H1 (cell line): ENCODE data around the gene VPS9D1. TPM values are rescaled to one million over a fixed set of nuclear protein-coding genes. Genes with fewer than 3 reads are reported as not detected.

Experiments
- CTCF ChIA-PET: fragments of 300-600 bp; sonication (Branson Sonifier 250); formaldehyde crosslinking; loops from one replicate; lab custom pipeline; 2021; ENCODE audit not compliant: partially characterized antibody; lab: Charles Lee
- POLR2A ChIA-PET: fragments of 300-600 bp; sonication (Branson Sonifier 250); formaldehyde crosslinking; loops from one replicate; lab custom pipeline; 2021; ENCODE audit warnings: inconsistent platforms; ENCODE audit not compliant: partially characterized antibody; lab: Charles Lee
- DNase-seq, 2 experiments: peaks; one replicate each; pipeline versions ENCODE4 v3.0.0 to v3.0.0-alpha.2; 2010 to 2022; ENCODE audit warnings: low spot score in 2 of 2, low read depth in 1 of 2, mixed read lengths in 1 of 2
- FAIRE-seq: peaks from 2 replicates; lab custom pipeline; 2011; peaks lifted over from hg19 to GRCh38; lab: Jason Lieb, UNC
- H2AFZ ChIP-seq: 2 replicates; pipeline ENCODE4 v1.8.1; 2012; ENCODE audit warnings: low read length, inconsistent platforms
- H2AK5ac ChIP-seq: 2 replicates; pipeline ENCODE4 v1.6.1; 2013; ENCODE audit warnings: low read depth, low read length
- H2BK120ac ChIP-seq: replicated peaks from 2 replicates; pipeline ENCODE3; 2013; ENCODE audit warnings: low read depth, low read length, inconsistent platforms
- H2BK12ac ChIP-seq: 2 replicates; pipeline ENCODE4 v1.6.1; 2013; ENCODE audit warnings: low read depth, low read length
- H2BK15ac ChIP-seq: 2 replicates; pipeline ENCODE4 v1.6.1; 2013; ENCODE audit warnings: low read length
- H2BK20ac ChIP-seq: 2 replicates; pipeline ENCODE4 v1.6.1; 2013; ENCODE audit warnings: low read length
- H2BK5ac ChIP-seq: 2 replicates; pipeline ENCODE4 v1.6.1; 2013; ENCODE audit warnings: low read depth, low read length
- H3K14ac ChIP-seq: 2 replicates; pipeline ENCODE4 v1.6.1; 2013; ENCODE audit warnings: inconsistent platforms; ENCODE audit not compliant: insufficient read length
- H3K18ac ChIP-seq: 2 replicates; pipeline ENCODE4 v1.6.1; 2013; ENCODE audit warnings: low read length; ENCODE audit errors: extremely low read depth
- H3K23ac ChIP-seq: 2 replicates; pipeline ENCODE4 v1.6.1; 2013; ENCODE audit warnings: inconsistent platforms; ENCODE audit not compliant: insufficient read length
- H3K23me2 ChIP-seq: 2 replicates; pipeline ENCODE4 v1.6.1; 2013; ENCODE audit warnings: low read depth, low read length
- H3K27ac ChIP-seq: 2 replicates; pipeline ENCODE4 v1.6.1; 2011; ENCODE audit warnings: low read depth, low read length, inconsistent platforms
- H3K27me3 ChIP-seq, 4 experiments: replicated peaks in 1 of 4; 1 replicate in 1 of 4; 2 replicates in 3 of 4; pipeline versions ENCODE4 v1.6.1 to v1.8.1; 2011 to 2013; ENCODE audit warnings: low read length in 3 of 4, mild to moderate bottlenecking in 3 of 4, inconsistent platforms in 2 of 4, mixed read lengths in 2 of 4, moderate library complexity in 1 of 4; ENCODE audit not compliant: control insufficient read depth in 3 of 4, insufficient read depth in 3 of 4; ENCODE audit errors: extremely low read depth in 1 of 4
- H3K36me3 ChIP-seq, 4 experiments: 2 replicates each; pipeline versions ENCODE4 v1.6.1 to v1.8.1; 2011 to 2013; ENCODE audit warnings: mild to moderate bottlenecking in 4 of 4, low read length in 3 of 4, moderate library complexity in 2 of 4, control low read depth in 1 of 4, inconsistent platforms in 1 of 4; ENCODE audit not compliant: insufficient read depth in 4 of 4, control insufficient read depth in 2 of 4
- H3K4ac ChIP-seq: replicated peaks from 2 replicates; pipeline ENCODE3; 2013; ENCODE audit warnings: low read length, low read depth, mixed read lengths, inconsistent platforms; ENCODE audit not compliant: insufficient read length
- H3K4me1 ChIP-seq, 4 experiments: replicated peaks in 1 of 4; 1 replicate in 1 of 4; 2 replicates in 3 of 4; pipeline versions ENCODE4 v1.6.1 to v1.8.1; 2011 to 2013; ENCODE audit warnings: low read length in 3 of 4, inconsistent platforms in 2 of 4, mixed read lengths in 1 of 4; ENCODE audit not compliant: insufficient read depth in 4 of 4, control insufficient read depth in 3 of 4
- H3K4me2 ChIP-seq, 2 experiments: 2 replicates each; pipeline versions ENCODE4 v1.6.1 to v1.8.1; 2011 to 2013; ENCODE audit warnings: low read depth in 2 of 2, low read length in 2 of 2, control low read depth in 1 of 2, inconsistent platforms in 1 of 2, mild to moderate bottlenecking in 1 of 2; ENCODE audit not compliant: insufficient read depth in 1 of 2
- H3K4me3 ChIP-seq, 4 experiments: fragments of 200-600, 300-600 bp in 1 of 4; sonication (generic), shearing (Covaris generic), sonication (Bioruptor Twin) in 1 of 4; 2 replicates each; pipeline versions ENCODE4 v1.5.1 to v1.8.1; 2011 to 2016; ENCODE audit warnings: low read length in 4 of 4, low read depth in 3 of 4, control low read depth in 2 of 4, inconsistent platforms in 2 of 4, mild to moderate bottlenecking in 2 of 4, mixed read lengths in 1 of 4, moderate library complexity in 1 of 4; ENCODE audit not compliant: insufficient read depth in 2 of 4; ENCODE audit errors: extremely low read depth in 1 of 4
- H3K56ac ChIP-seq: replicated peaks from 2 replicates; pipeline ENCODE3; 2013; ENCODE audit warnings: low read depth, mild to moderate bottlenecking, mixed read lengths, low read length, inconsistent platforms; ENCODE audit not compliant: insufficient read length
- H3K79me1 ChIP-seq: 2 replicates; pipeline ENCODE4 v1.6.1; 2013; ENCODE audit warnings: low read depth, low read length, control low read depth
- H3K79me2 ChIP-seq, 2 experiments: 2 replicates each; pipeline versions ENCODE4 v1.6.1 to v1.8.1; 2012 to 2013; ENCODE audit warnings: low read length in 2 of 2, mild to moderate bottlenecking in 2 of 2, inconsistent platforms in 1 of 2; ENCODE audit not compliant: insufficient read depth in 2 of 2, control insufficient read depth in 1 of 2
- H3K9ac ChIP-seq, 4 experiments: replicated peaks in 1 of 4; 1 replicate in 1 of 4; 2 replicates in 3 of 4; pipeline versions ENCODE4 v1.6.1 to v1.8.1; 2011 to 2013; ENCODE audit warnings: low read depth in 3 of 4, low read length in 3 of 4, control low read depth in 2 of 4, mild to moderate bottlenecking in 2 of 4, moderate library complexity in 2 of 4, inconsistent platforms in 1 of 4; ENCODE audit errors: extremely low read depth in 1 of 4
- H3K9me3 ChIP-seq, 2 experiments: 2 replicates each; pipeline versions ENCODE4 v1.6.1 to v1.8.1; 2012 to 2013; ENCODE audit warnings: mild to moderate bottlenecking in 2 of 2, moderate library complexity in 2 of 2, control low read depth in 1 of 2, inconsistent platforms in 1 of 2, low read depth in 1 of 2, low read length in 1 of 2, mixed read lengths in 1 of 2; ENCODE audit not compliant: insufficient read depth in 2 of 2
- H4K20me1 ChIP-seq, 2 experiments: replicated peaks in 1 of 2; 2 replicates each; pipeline versions ENCODE3 to v1.8.1; 2011 to 2013; ENCODE audit warnings: inconsistent platforms in 2 of 2, low read length in 2 of 2, mild to moderate bottlenecking in 1 of 2; ENCODE audit not compliant: insufficient read depth in 2 of 2, control insufficient read depth in 1 of 2
- H4K5ac ChIP-seq: 2 replicates; pipeline ENCODE4 v1.6.1; 2013; ENCODE audit warnings: low read length, low read depth, mixed read lengths, inconsistent platforms; ENCODE audit not compliant: insufficient read length
- H4K8ac ChIP-seq: 2 replicates; pipeline ENCODE4 v1.8.0; 2013; ENCODE audit warnings: mild to moderate bottlenecking, moderate library complexity, low read length, inconsistent platforms; ENCODE audit not compliant: insufficient read depth; ENCODE audit errors: extremely low read depth
- H4K91ac ChIP-seq: replicated peaks from 2 replicates; pipeline ENCODE3; 2013; ENCODE audit warnings: low read length, mixed read lengths, inconsistent platforms; ENCODE audit not compliant: insufficient read length
- ASH2L ChIP-seq: fragments of 200-600, 300-600 bp; sonication (generic); IDR thresholded peaks from one replicate; pipeline ENCODE4 v1.7.1; 2017; ENCODE audit warnings: low read length
- BCL11A ChIP-seq, 2 experiments: IDR thresholded peaks; one replicate each; pipeline ENCODE4 v1.6.1; 2011; ENCODE audit warnings: low read depth in 2 of 2, low read length in 2 of 2, mild to moderate bottlenecking in 2 of 2
- CTBP2 ChIP-seq: IDR thresholded peaks from 2 replicates; pipeline ENCODE4 v1.7.0; 2011; ENCODE audit warnings: borderline replicate concordance, mild to moderate bottlenecking, moderate library complexity, mixed read lengths, low read length; ENCODE audit not compliant: insufficient read depth, insufficient read length
- E2F6 ChIP-seq: IDR thresholded peaks from 2 replicates; pipeline ENCODE4 v1.6.1; 2012; ENCODE audit warnings: inconsistent platforms
- GTF2F1 ChIP-seq: IDR thresholded peaks from 2 replicates; pipeline ENCODE4 v1.6.1; 2012; ENCODE audit warnings: low read depth, low read length, improper control_type of control experiment, borderline replicate concordance
- HDAC2 ChIP-seq, 2 experiments: fragments of 300-600 bp in 1 of 2; sonication (generic) in 1 of 2; IDR thresholded peaks; 2 replicates each; pipeline ENCODE4 v1.6.1; 2011 to 2012; ENCODE audit warnings: low read depth in 2 of 2, low read length in 2 of 2, mild to moderate bottlenecking in 2 of 2, moderate library complexity in 2 of 2, borderline replicate concordance in 1 of 2, inconsistent platforms in 1 of 2
- KDM4A ChIP-seq: IDR thresholded peaks from one replicate; pipeline ENCODE4 v1.7.1; 2012; ENCODE audit warnings: low read depth, mild to moderate bottlenecking, moderate library complexity, low read length, inconsistent platforms; ENCODE audit not compliant: severe bottlenecking
- MAFK ChIP-seq: IDR thresholded peaks from 2 replicates; pipeline ENCODE4 v1.6.1; 2012; ENCODE audit warnings: low read depth, mild to moderate bottlenecking, improper control_type of control experiment, low read length
- PHF8 ChIP-seq: fragments of 200-600 bp; sonication (generic); conservative IDR thresholded peaks from 2 replicates; pipeline ENCODE4 v1.7.1; 2012; ENCODE audit warnings: low read depth, mild to moderate bottlenecking, inconsistent platforms, low read length, moderate library complexity
- SIRT6 ChIP-seq: IDR thresholded peaks from one replicate; pipeline ENCODE4 v1.7.1; 2012; ENCODE audit warnings: low read length, inconsistent platforms
- SUZ12 ChIP-seq: fragments of 200-600 bp; sonication (generic); IDR thresholded peaks from 2 replicates; pipeline ENCODE4 v1.6.1; 2012; ENCODE audit warnings: mild to moderate bottlenecking, inconsistent platforms, low read length, moderate library complexity, mixed read lengths
- TCF12 ChIP-seq: IDR thresholded peaks from 2 replicates; pipeline ENCODE4 v1.6.1; 2011; ENCODE audit warnings: low read depth, mild to moderate bottlenecking, low read length
- ZNF274 ChIP-seq: IDR thresholded peaks from 2 replicates; pipeline ENCODE4 v1.7.0; 2012; ENCODE audit warnings: low read length, borderline replicate concordance; ENCODE audit errors: extremely low read depth
- WGBS, 2 experiments: shearing (Covaris generic) in 1 of 2; methylation state at CpG; one replicate each; pipeline versions ENCODE4 v1.1.6 to v1.1.7; 2013 to 2015; ENCODE audit warnings: low lambda C conversion rate in 2 of 2, mixed read lengths in 2 of 2, inconsistent platforms in 1 of 2, low coverage in 1 of 2, missing lambda C conversion rate in 1 of 2; ENCODE audit not compliant: insufficient replicate concordance in 2 of 2, insufficient coverage in 1 of 2, insufficient read length in 1 of 2; ENCODE audit errors: extremely low coverage in 1 of 2, missing lambda C conversion rate in 1 of 2; 5-methylcytosine and 5-hydroxymethylcytosine counted together
- polyA plus RNA-seq, 7 experiments: library from polyadenylated mRNA; depleted of rRNA in 3 of 7; stranded (reverse) in 5 of 7; unstranded in 2 of 7; fragments of >200 nt in 5 of 7; fragments of 200-250 nt in 2 of 7; gene quantifications; 1 replicate in 5 of 7; 2 replicates in 1 of 7; 4 replicates in 1 of 7; pipeline versions ENCODE4 v1.2.1 to v1.2.3, GENCODE V29; 2011 to 2013; ENCODE audit warnings: missing spikeins in 2 of 7, mixed read lengths in 2 of 7
- total RNA-seq: library from RNA; stranded (reverse); fragmentation: NEBNext Ultra II Directional; extraction: Animal tissue kit (Norgen Biotek cat#: 25700); gene quantifications from 2 replicates; pipeline ENCODE4 v1.2.1, GENCODE V29; 2021

VPS9D1 gene
- total and polyA plus RNA-seq, 2 of the 8 experiments (the other 6 are each of a cell fraction or from before 2014, with no cell fraction given), result 2.9 to 5.4 TPM

DNA sequence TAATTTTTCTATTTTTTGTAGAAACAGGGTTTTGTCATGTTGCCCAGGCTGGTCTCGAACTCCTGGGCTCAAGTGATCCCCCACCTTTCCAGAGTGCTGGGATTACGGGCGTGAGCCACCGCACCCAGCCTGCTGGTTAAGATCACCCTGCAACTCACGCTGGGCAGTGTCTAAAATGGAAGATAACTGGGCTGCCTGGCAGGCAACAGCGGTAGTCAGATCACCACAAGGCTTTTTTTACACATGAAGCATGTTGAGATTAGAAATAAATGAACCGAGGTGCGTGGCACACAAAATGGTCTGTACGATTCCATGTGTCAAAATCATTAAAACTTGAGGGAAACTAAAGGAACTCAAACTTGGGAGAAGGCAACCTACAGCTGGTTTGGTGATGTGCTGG lies 27.4 kb upstream of the VPS9D1 start:
- H2BK15ac ChIP-seq, result no peak overlapping the region
- H4K5ac ChIP-seq, result no peak overlapping the region
- H3K56ac ChIP-seq, result no peak overlapping the region
- H3K4me1 ChIP-seq, result no peaks in the 10 kb centered on the region
- H3K4ac ChIP-seq, result no peak overlapping the region
- no peaks in the 10 kb centered on the region for H3K79me1 ChIP-seq
- no peak overlapping the region for H2BK120ac ChIP-seq
- no peak overlapping the region for H2AK5ac ChIP-seq
- H4K8ac ChIP-seq, result no peak overlapping the region
- H3K4me3 ChIP-seq, result no peak overlapping the region
- no peak overlapping the region for H4K91ac ChIP-seq
- H3K14ac ChIP-seq, result no peak overlapping the region
- CTCF ChIA-PET, result interaction anchor here (1.3 to 1.6 kb wide), 3 partner anchors 10 to 114 kb away, joined by 3 to 5 read pairs (median 4); no protein-coding TSS in a partner anchor
- H3K23ac ChIP-seq, result no peak overlapping the region
- H3K23me2 ChIP-seq, result no peaks in the 10 kb centered on the region
- H3K36me3 ChIP-seq, result peaks cover 16 to 54% (median 47%) of the 10 kb centered on the region in 4 experiments
- FAIRE-seq, result no peak
- DNase-seq, result no peak
- H3K79me2 ChIP-seq, result no peaks in the 10 kb centered on the region
- H3K9me3 ChIP-seq, result no peaks in the 10 kb centered on the region
- H2BK12ac ChIP-seq, result no peak overlapping the region
- no peak for TF ChIP-seq ZNF274
- TF ChIP-seq HDAC2 (IDR thresholded peaks at IDR 0.05; ENCODE audit: borderline replicate concordance in 1 of 2, low read depth in 2 of 2, low read length in 2 of 2), result no peak
- TF ChIP-seq BCL11A (IDR thresholded peaks at IDR 0.05; ENCODE audit: low read depth in 2 of 2, low read length in 2 of 2), result no peak
- TF ChIP-seq SIRT6, result no peak
- no peak for TF ChIP-seq GTF2F1
- no peak for TF ChIP-seq E2F6
- no peak for TF ChIP-seq CTBP2
- no peak for TF ChIP-seq SUZ12
- TF ChIP-seq MAFK, result no peak
- no peak for TF ChIP-seq PHF8
- no peak for TF ChIP-seq ASH2L
- TF ChIP-seq KDM4A, result no peak
- no peak for TF ChIP-seq TCF12
- no peak overlapping the region for H2BK20ac ChIP-seq
- peaks cover 1 to 6% of the 10 kb centered on the region in 2 experiments for H4K20me1 ChIP-seq
- H3K18ac ChIP-seq, result no peak overlapping the region
- WGBS, 2 experiments, result 92% methylated on average over 9 of the region's 9 CpGs; no CpG with 5 or more reads in 1 of the 2 experiments
- H3K27ac ChIP-seq, result no peak overlapping the region
- no peak overlapping the region for H3K9ac ChIP-seq
- no peaks in the 10 kb centered on the region for H3K27me3 ChIP-seq
- H2AFZ ChIP-seq, result no peak overlapping the region
- POLR2A ChIA-PET, result interaction anchor here (1.6 to 2.2 kb wide), 2 partner anchors 9 to 48 kb away, joined by 4 to 7 read pairs; no protein-coding TSS in a partner anchor
- no peak overlapping the region for H3K4me2 ChIP-seq
- no peak overlapping the region for H2BK5ac ChIP-seq
